ENCODE measurements around the gene KCNQ1OT1. TPM values are rescaled to one million over a fixed set of nuclear protein-coding genes. Genes with fewer than 3 reads are reported as not detected.

KCNQ1OT1 gene
- total RNA-seq, 1 donor from 2014 or later = 14.3 TPM

- DNase-seq = no peak
- H3K36me3 Mint-ChIP-seq (ENCODE audit: unreplicated experiment) = no peaks in the 10 kb centered on the region
- no peak overlapping the region for H3K27ac Mint-ChIP-seq (ENCODE audit: unreplicated experiment)
- H3K27me3 Mint-ChIP-seq (ENCODE audit: unreplicated experiment) = peaks cover 6% of the 10 kb centered on the region
- peak overlapping the region; percentile 30 for H3K4me3 Mint-ChIP-seq (ENCODE audit: unreplicated experiment)
- peaks cover 9% of the 10 kb centered on the region for H3K9me3 Mint-ChIP-seq (ENCODE audit: unreplicated experiment)
- H3K4me1 Mint-ChIP-seq (ENCODE audit: low read depth, unreplicated experiment) = peaks cover 3% of the 10 kb centered on the region
- TF ChIP-seq CTCF (IDR thresholded peaks at IDR 0.05; ENCODE audit: partially characterized antibody, unreplicated experiment) = no peak
These were observed 25.8 kb upstream of the KCNQ1OT1 start for GRCh38 chr11:2725368-2726300.

- Mint-ChIP-seq H3K27ac (ENCODE audit: unreplicated experiment) (no peak overlapping the region), H3K9me3 (ENCODE audit: unreplicated experiment) (peaks cover 9% of the 10 kb centered on the region), H3K4me1 (ENCODE audit: low read depth, unreplicated experiment) (peaks cover 3% of the 10 kb centered on the region), H3K4me3 (ENCODE audit: unreplicated experiment) (no peak overlapping the region), H3K27me3 (ENCODE audit: unreplicated experiment) (peaks cover 6% of the 10 kb centered on the region), H3K36me3 (ENCODE audit: unreplicated experiment) (no peaks in the 10 kb centered on the region)
- no peak for DNase-seq
- TF ChIP-seq CTCF (IDR thresholded peaks at IDR 0.05; ENCODE audit: partially characterized antibody, unreplicated experiment) = no peak
These were observed 25.0 kb upstream of the KCNQ1OT1 start for GRCh38 chr11:2724653-2725367.

GRCh38 chr11:2724104-2724503 is 24.3 kb upstream of the KCNQ1OT1 start:
- Mint-ChIP-seq H3K9me3 (ENCODE audit: unreplicated experiment) (peaks cover 9% of the 10 kb centered on the region), H3K4me1 (ENCODE audit: low read depth, unreplicated experiment) (peaks cover 6% of the 10 kb centered on the region), H3K36me3 (ENCODE audit: unreplicated experiment) (no peaks in the 10 kb centered on the region), H3K27ac (ENCODE audit: unreplicated experiment) (no peak overlapping the region), H3K27me3 (ENCODE audit: unreplicated experiment) (peaks cover 5% of the 10 kb centered on the region), H3K4me3 (ENCODE audit: unreplicated experiment) (no peak overlapping the region)
- TF ChIP-seq CTCF (IDR thresholded peaks at IDR 0.05; ENCODE audit: partially characterized antibody, unreplicated experiment) = no peak
- no peak for DNase-seq

- peaks cover 4% of the 10 kb centered on the region for H3K27me3 Mint-ChIP-seq (ENCODE audit: unreplicated experiment)
- no peaks in the 10 kb centered on the region for H3K36me3 Mint-ChIP-seq (ENCODE audit: unreplicated experiment)
- H3K4me3 Mint-ChIP-seq (ENCODE audit: unreplicated experiment) = no peak overlapping the region
- no peak for TF ChIP-seq CTCF (IDR thresholded peaks at IDR 0.05; ENCODE audit: partially characterized antibody, unreplicated experiment)
- no peak for DNase-seq
- H3K9me3 Mint-ChIP-seq (ENCODE audit: unreplicated experiment) = peaks cover 9% of the 10 kb centered on the region
- H3K4me1 Mint-ChIP-seq (ENCODE audit: low read depth, unreplicated experiment) = peaks cover 11% of the 10 kb centered on the region
- no peak overlapping the region for H3K27ac Mint-ChIP-seq (ENCODE audit: unreplicated experiment)
These were observed 23.2 kb upstream of the KCNQ1OT1 start for GRCh38 chr11:2722955-2723354.

Data from glutamatergic neuron (in vitro differentiated cells).